K562 (cell line): Measurements from ENCODE around the gene BTBD1. TPM values are rescaled to one million over a fixed set of nuclear protein-coding genes. Genes with fewer than 3 reads are reported as not detected.

ENCODE experiments used
- KDM4B ChIP-seq, 2 experiments: fragments of 450-650 bp in 1 of 2; sonication (generic) in 1 of 2; IDR thresholded peaks; 2 replicates each; pipeline ENCODE4 v1.6.1; 2016 to 2017; ENCODE audit warnings: borderline replicate concordance in 2 of 2, antibody characterized with exemption in 1 of 2, low read depth in 1 of 2, mild to moderate bottlenecking in 1 of 2
- RREB1 ChIP-seq: fragments of 250-450 bp; sonication (Bioruptor Pico); IDR thresholded peaks from 2 replicates; pipeline ENCODE4 v1.4.0; 2020
- TARDBP ChIP-seq: fragments of 450-650 bp; IDR thresholded peaks from 2 replicates; pipeline ENCODE4 v1.6.1; 2016
- USF1 ChIP-seq: sonication (generic); formaldehyde crosslinking; IDR thresholded peaks from 2 replicates; pipeline ENCODE4 v1.9.0; 2022; ENCODE audit warnings: mild to moderate bottlenecking, missing genetic modification reagents
- polyA plus RNA-seq, 8 experiments: library from polyadenylated mRNA; depleted of rRNA in 4 of 8; stranded (reverse) in 5 of 8; unstranded in 3 of 8; fragments of >200 nt; fragmentation: Nextera tagmentation in 2 of 8; fragmentation: Illumina TruSeq in 1 of 8; extraction: Ambion mirVana in 2 of 8; extraction: Trizol in 1 of 8; gene quantifications; 2 replicates each; pipeline versions ENCODE4 v1.2.1 to v1.2.3, GENCODE V29; 2011 to 2014; ENCODE audit warnings: inconsistent platforms in 1 of 8, missing spikeins in 1 of 8
- total RNA-seq, 7 experiments: library from RNA; depleted of rRNA in 6 of 7; stranded (reverse); fragments of >200 nt in 6 of 7; fragmentation: Illumina TruSeq in 2 of 7; extraction: Trizol in 2 of 7; gene quantifications; 2 replicates each; pipeline versions ENCODE4 v1.2.1 to v1.2.3, GENCODE V29; 2011 to 2021; ENCODE audit warnings: low replicate concordance in 1 of 7

Gene BTBD1
- total and polyA plus RNA-seq, 9 of the 15 experiments (the other 6 are each of a cell fraction or from before 2014, with no cell fraction given) = 19.4 to 106 (median 90.4) TPM

DNA sequence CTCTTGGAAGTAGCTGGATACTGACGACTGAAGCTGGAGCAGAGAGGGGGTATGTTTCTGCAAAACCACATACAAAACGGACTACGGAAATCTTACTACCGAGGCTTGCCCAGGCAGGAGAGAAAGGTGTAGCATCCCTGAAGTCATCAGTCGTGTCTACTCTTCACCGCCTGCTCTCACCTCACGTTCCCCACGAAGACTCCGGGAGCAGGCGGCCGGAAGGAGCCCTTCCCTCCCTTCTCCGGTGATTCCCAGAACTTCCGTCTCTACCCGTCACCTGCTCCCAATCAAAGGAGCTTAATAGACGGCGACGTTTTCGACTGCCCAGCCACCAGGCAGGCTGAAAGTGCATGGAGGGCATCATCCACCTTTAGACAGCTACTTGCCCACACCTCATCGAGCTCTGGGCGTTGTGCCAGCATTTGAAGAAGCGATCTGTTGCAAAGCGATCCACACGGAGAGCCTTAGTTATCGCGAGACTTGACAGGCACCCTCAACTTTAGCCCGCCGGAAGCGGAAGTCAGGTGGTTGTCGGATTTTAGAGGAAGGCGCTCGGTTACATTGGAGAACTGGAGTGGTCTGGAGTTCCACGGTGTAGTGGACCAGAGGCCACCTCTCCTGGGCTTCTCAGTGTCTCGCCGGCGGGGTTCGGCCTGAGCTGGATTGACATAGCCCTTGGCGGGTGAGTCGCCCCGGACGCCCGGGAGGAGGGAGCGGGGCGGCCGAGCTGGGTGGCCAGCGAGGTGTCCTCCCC, 81.2 kb downstream of the BTBD1 start, which contains the start of gene RAMAC (continued):
- no peak for TF ChIP-seq RREB1 (CRISPR knock-in tag)
- TF ChIP-seq KDM4B (IDR thresholded peaks at IDR 0.05; ENCODE audit: borderline replicate concordance in 2 of 2, low read depth in 1 of 2) = no peak
- TF ChIP-seq USF1 (CRISPR knock-in tag) = peak; percentile 68
- no peak for TF ChIP-seq TARDBP
